HEK293 (cell line): ENCODE results near the gene MGAT4A.

Experiments
- CTCF ChIA-PET: fragments of 350-600 bp; formaldehyde crosslinking; extraction: SDS; loops from one replicate; lab custom pipeline; 2021; ENCODE audit warnings: antibody characterized with exemption; lab: Yijun Ruan, JAX
- POLR2A ChIA-PET: fragments of 300-600 bp; formaldehyde crosslinking; extraction: SDS; loops from one replicate; lab custom pipeline; 2020; ENCODE audit warnings: antibody characterized with exemption, inconsistent platforms; lab: Yijun Ruan, JAX
- H3K27ac ChIP-seq: fragments of 200-500 bp; sonication (Bioruptor generic); 2 replicates; pipeline ENCODE4 v1.5.1; 2014; ENCODE audit warnings: low read depth, low read length, control low read depth, inconsistent platforms; ENCODE audit errors: extremely low read depth
- H3K36me3 ChIP-seq, 2 experiments: fragments of 200-500 bp in 1 of 2; sonication (Bioruptor generic) in 1 of 2; 1 replicate in 1 of 2; 2 replicates in 1 of 2; pipeline ENCODE4 v1.5.1; 2014 to 2017; ENCODE audit warnings: inconsistent platforms in 2 of 2, low read length in 2 of 2; ENCODE audit not compliant: control insufficient read depth in 2 of 2, insufficient read depth in 1 of 2
- H3K4me1 ChIP-seq: fragments of 200-500 bp; sonication (Bioruptor generic); 2 replicates; pipeline ENCODE4 v1.5.1; 2014; ENCODE audit warnings: mild to moderate bottlenecking, low read length, inconsistent platforms; ENCODE audit not compliant: control insufficient read depth, insufficient read depth
- H3K4me3 ChIP-seq: 2 replicates; pipeline ENCODE4 v1.5.1; 2011; ENCODE audit warnings: low read depth, mild to moderate bottlenecking, control low read depth, low read length, moderate library complexity
- H3K9me3 ChIP-seq: fragments of 200-500 bp; sonication (Bioruptor generic); 2 replicates; pipeline ENCODE4 v1.5.1; 2014; ENCODE audit warnings: low read depth, low read length, inconsistent platforms; ENCODE audit not compliant: control insufficient read depth, insufficient read depth
- EGR2 ChIP-seq: fragments of 450-650 bp; formaldehyde crosslinking; IDR thresholded peaks from 2 replicates; pipeline ENCODE4 v1.5.1; 2016; ENCODE audit warnings: low read depth, missing biosample characterization, missing genetic modification characterization
- HIC1 ChIP-seq: fragments of 450-650 bp; formaldehyde crosslinking; IDR thresholded peaks from 2 replicates; pipeline ENCODE4 v1.5.1; 2016; ENCODE audit warnings: missing biosample characterization, missing genetic modification characterization
- KLF10 ChIP-seq: fragments of 450-650 bp; IDR thresholded peaks from 2 replicates; pipeline ENCODE4 v1.5.1; 2018; ENCODE audit warnings: missing biosample characterization, mild to moderate bottlenecking, missing genetic modification characterization
- PRDM10 ChIP-seq: fragments of 450-650 bp; formaldehyde crosslinking; IDR thresholded peaks from 2 replicates; pipeline ENCODE4 v1.5.1; 2016; ENCODE audit warnings: missing biosample characterization, missing genetic modification characterization
- ZFHX2 ChIP-seq: fragments of 450-650 bp; formaldehyde crosslinking; conservative IDR thresholded peaks from 2 replicates; pipeline ENCODE4 v1.5.1; 2016; ENCODE audit warnings: missing biosample characterization, missing genetic modification characterization
- ZNF112 ChIP-seq: fragments of 450-650 bp; formaldehyde crosslinking; IDR thresholded peaks from 2 replicates; pipeline ENCODE4 v1.5.0; 2017; ENCODE audit warnings: missing biosample characterization, missing genetic modification characterization
- ZNF121 ChIP-seq: fragments of 450-650 bp; formaldehyde crosslinking; IDR thresholded peaks from 2 replicates; pipeline ENCODE4 v1.5.1; 2016; ENCODE audit warnings: missing biosample characterization, missing genetic modification characterization
- ZNF335 ChIP-seq: fragments of 450-650 bp; formaldehyde crosslinking; conservative IDR thresholded peaks from 2 replicates; pipeline ENCODE4 v1.5.1; 2016; ENCODE audit warnings: missing biosample characterization, missing genetic modification characterization
- TF ChIP-seq, protein P1 (sequence below): fragments of 450-650 bp; formaldehyde crosslinking; conservative IDR thresholded peaks from 2 replicates; pipeline ENCODE4 v1.5.1; 2016; ENCODE audit warnings: low read depth, missing biosample characterization, missing genetic modification characterization
- TF ChIP-seq, protein P2 (sequence below): fragments of 450-650 bp; formaldehyde crosslinking; IDR thresholded peaks from 2 replicates; pipeline ENCODE4 v1.5.1; 2016; ENCODE audit warnings: missing biosample characterization, missing genetic modification characterization

MGAT4A gene

GRCh38 chr2:98615481-98615880, 115.5 kb downstream of the MGAT4A start:
- no peak overlapping the region for H3K27ac ChIP-seq
- no peak overlapping the region for H3K4me3 ChIP-seq
- ChIA-PET POLR2A (interaction anchor here (0.6 kb wide), 1 partner anchor 788 kb away, joined by 3 read pairs; no protein-coding TSS in a partner anchor), CTCF (interaction anchor here (0.6 kb wide), 1 partner anchor 681 kb away, joined by 3 read pairs; no protein-coding TSS in a partner anchor)
- no peaks in the 10 kb centered on the region for H3K9me3 ChIP-seq
- H3K4me1 ChIP-seq, result no peaks in the 10 kb centered on the region; the same call in 1 of the 2 replicates
- peaks cover 49 to 82% of the 10 kb centered on the region in 2 experiments for H3K36me3 ChIP-seq
- TF ChIP-seq, protein P1, sequence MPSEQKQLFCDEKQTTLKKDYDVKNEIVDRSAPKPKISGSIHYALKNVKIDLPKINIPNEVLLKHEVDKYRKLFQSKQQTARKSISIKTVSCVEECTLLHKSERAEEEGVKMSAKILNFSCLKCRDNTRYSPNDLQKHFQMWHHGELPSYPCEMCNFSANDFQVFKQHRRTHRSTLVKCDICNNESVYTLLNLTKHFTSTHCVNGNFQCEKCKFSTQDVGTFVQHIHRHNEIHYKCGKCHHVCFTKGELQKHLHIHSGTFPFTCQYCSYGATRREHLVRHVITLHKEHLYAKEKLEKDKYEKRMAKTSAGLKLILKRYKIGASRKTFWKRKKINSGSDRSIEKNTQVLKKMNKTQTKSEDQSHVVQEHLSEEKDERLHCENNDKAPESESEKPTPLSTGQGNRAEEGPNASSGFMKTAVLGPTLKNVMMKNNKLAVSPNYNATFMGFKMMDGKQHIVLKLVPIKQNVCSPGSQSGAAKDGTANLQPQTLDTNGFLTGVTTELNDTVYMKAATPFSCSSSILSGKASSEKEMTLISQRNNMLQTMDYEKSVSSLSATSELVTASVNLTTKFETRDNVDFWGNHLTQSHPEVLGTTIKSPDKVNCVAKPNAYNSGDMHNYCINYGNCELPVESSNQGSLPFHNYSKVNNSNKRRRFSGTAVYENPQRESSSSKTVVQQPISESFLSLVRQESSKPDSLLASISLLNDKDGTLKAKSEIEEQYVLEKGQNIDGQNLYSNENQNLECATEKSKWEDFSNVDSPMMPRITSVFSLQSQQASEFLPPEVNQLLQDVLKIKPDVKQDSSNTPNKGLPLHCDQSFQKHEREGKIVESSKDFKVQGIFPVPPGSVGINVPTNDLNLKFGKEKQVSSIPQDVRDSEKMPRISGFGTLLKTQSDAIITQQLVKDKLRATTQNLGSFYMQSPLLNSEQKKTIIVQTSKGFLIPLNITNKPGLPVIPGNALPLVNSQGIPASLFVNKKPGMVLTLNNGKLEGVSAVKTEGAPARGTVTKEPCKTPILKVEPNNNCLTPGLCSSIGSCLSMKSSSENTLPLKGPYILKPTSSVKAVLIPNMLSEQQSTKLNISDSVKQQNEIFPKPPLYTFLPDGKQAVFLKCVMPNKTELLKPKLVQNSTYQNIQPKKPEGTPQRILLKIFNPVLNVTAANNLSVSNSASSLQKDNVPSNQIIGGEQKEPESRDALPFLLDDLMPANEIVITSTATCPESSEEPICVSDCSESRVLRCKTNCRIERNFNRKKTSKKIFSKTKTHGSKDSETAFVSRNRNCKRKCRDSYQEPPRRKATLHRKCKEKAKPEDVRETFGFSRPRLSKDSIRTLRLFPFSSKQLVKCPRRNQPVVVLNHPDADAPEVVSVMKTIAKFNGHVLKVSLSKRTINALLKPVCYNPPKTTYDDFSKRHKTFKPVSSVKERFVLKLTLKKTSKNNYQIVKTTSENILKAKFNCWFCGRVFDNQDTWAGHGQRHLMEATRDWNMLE (tag by site-specific recombination), result no peak
- no peak for TF ChIP-seq HIC1
- no peak for TF ChIP-seq ZNF112
- TF ChIP-seq, all 188 proteins: peak for 0

GRCh38 chr2:98614024-98614739, 116.8 kb downstream of the MGAT4A start:
- peaks cover 49 to 93% of the 10 kb centered on the region in 2 experiments for H3K36me3 ChIP-seq
- TF ChIP-seq EGR2 (tag by site-specific recombination) (peak; percentile 79), ZFHX2 (tag by site-specific recombination) (peak; percentile 67), ZNF121 (tag by site-specific recombination) (no peak)
- TF ChIP-seq, protein P2, sequence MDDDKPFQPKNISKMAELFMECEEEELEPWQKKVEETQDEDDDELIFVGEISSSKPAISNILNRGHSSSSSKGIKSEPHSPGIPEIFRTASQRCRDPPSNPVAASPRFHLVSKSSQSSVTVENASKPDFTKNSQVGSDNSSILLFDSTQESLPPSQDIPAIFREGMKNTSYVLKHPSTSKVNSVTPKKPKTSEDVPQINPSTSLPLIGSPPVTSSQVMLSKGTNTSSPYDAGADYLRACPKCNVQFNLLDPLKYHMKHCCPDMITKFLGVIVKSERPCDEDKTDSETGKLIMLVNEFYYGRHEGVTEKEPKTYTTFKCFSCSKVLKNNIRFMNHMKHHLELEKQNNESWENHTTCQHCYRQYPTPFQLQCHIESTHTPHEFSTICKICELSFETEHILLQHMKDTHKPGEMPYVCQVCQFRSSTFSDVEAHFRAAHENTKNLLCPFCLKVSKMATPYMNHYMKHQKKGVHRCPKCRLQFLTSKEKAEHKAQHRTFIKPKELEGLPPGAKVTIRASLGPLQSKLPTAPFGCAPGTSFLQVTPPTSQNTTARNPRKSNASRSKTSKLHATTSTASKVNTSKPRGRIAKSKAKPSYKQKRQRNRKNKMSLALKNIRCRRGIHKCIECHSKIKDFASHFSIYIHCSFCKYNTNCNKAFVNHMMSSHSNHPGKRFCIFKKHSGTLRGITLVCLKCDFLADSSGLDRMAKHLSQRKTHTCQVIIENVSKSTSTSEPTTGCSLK (tag by site-specific recombination), result no peak
- POLR2A ChIA-PET, result no interaction called here
- CTCF ChIA-PET, result interaction anchor here (0.8 kb wide), 1 partner anchor 35 kb away, joined by 3 read pairs; no protein-coding TSS in a partner anchor
- H3K4me1 ChIP-seq, result no peaks in the 10 kb centered on the region; the same call in none of the 2 replicates
- no peak overlapping the region for H3K27ac ChIP-seq
- no peak overlapping the region for H3K4me3 ChIP-seq
- H3K9me3 ChIP-seq, result no peaks in the 10 kb centered on the region

GRCh38 chr2:98608962-98609604, 121.8 kb downstream of the MGAT4A start:
- Histone ChIP-seq H3K27ac (peak overlapping the region; percentile 81), H3K9me3 (no peaks in the 10 kb centered on the region), H3K36me3 (peaks cover 25 to 46% of the 10 kb centered on the region in 2 experiments), H3K4me1 (peaks cover 15% of the 10 kb centered on the region), H3K4me3 (peak overlapping the region; percentile 75)
- ChIA-PET POLR2A (interaction anchor here (1.0 to 1.5 kb wide), 4 partner anchors 10 to 121 kb away, joined by 3 to 5 read pairs (median 4); no protein-coding TSS in a partner anchor), CTCF (interaction anchor here (0.7 to 0.9 kb wide), 3 partner anchors 40 to 835 kb away, joined by 3 read pairs; no protein-coding TSS in a partner anchor)
- no peak for TF ChIP-seq KLF10 (tag by site-specific recombination)
- TF ChIP-seq PRDM10 (tag by site-specific recombination), result peak; percentile 48
- TF ChIP-seq ZNF335, result 0 out of 2 replicates have a peak, but pooled peaks have one; percentile 20
